ENCODE data around the gene SPG7. TPM values are rescaled to one million over a fixed set of nuclear protein-coding genes. Genes with fewer than 3 reads are reported as not detected.
A peak's percentile ranks its signal among the peaks of the same experiment; 100 is the strongest.

The SPG7 gene
- total and polyA plus RNA-seq, 4 donors, result 34.5 to 102 (median 49.5) TPM

- DNase-seq (ENCODE audit: low spot score), result no peak
- peaks cover 10 to 33% (median 27%) of the 10 kb centered on the region in 4 donors for H3K4me1 ChIP-seq (ENCODE audit: control insufficient read depth in 4 of 4, insufficient read depth in 4 of 4, low read length in 3 of 4)
- peak overlapping the region; percentile 8 to 50 for H3K9ac ChIP-seq (ENCODE audit: low read depth in 1 of 2, low read length in 2 of 2)
- H3K9me3 ChIP-seq (ENCODE audit: control insufficient read depth in 4 of 4, low read length in 3 of 4), result no peaks in the 10 kb centered on the region
- no peak for TF ChIP-seq ATF3 (IDR thresholded peaks at IDR 0.05)
- TF ChIP-seq, protein P1, sequence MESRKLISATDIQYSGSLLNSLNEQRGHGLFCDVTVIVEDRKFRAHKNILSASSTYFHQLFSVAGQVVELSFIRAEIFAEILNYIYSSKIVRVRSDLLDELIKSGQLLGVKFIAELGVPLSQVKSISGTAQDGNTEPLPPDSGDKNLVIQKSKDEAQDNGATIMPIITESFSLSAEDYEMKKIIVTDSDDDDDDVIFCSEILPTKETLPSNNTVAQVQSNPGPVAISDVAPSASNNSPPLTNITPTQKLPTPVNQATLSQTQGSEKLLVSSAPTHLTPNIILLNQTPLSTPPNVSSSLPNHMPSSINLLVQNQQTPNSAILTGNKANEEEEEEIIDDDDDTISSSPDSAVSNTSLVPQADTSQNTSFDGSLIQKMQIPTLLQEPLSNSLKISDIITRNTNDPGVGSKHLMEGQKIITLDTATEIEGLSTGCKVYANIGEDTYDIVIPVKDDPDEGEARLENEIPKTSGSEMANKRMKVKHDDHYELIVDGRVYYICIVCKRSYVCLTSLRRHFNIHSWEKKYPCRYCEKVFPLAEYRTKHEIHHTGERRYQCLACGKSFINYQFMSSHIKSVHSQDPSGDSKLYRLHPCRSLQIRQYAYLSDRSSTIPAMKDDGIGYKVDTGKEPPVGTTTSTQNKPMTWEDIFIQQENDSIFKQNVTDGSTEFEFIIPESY (IDR thresholded peaks at IDR 0.05), result no peak
- TF ChIP-seq SP1 (IDR thresholded peaks at IDR 0.05), result no peak
- TF ChIP-seq RAD21 (IDR thresholded peaks at IDR 0.05), result no peak
- WGBS, result 15% methylated on average over 42 of the region's 42 CpGs
- H3K36me3 ChIP-seq (ENCODE audit: control insufficient read depth in 4 of 4, insufficient read depth in 3 of 4, low read depth in 1 of 4, low read length in 3 of 4), result peaks cover 5 to 14% (median 10%) of the 10 kb centered on the region in 4 donors
- no peaks in the 10 kb centered on the region for H3K27me3 ChIP-seq (ENCODE audit: control insufficient read depth in 4 of 4, insufficient read depth in 4 of 4, low read length in 3 of 4)
- peak overlapping the region; percentile 73 to 98 (median 85) for H3K4me3 ChIP-seq (ENCODE audit: low read depth in 1 of 3, low read length in 3 of 3)
- peak overlapping the region; percentile 92 to 95 for H3K27ac ChIP-seq (ENCODE audit: low read depth in 1 of 2, low read length in 2 of 2)
Observed at GRCh38 chr16:89507214-89507833, 879 bp upstream of the SPG7 start.

DNA sequence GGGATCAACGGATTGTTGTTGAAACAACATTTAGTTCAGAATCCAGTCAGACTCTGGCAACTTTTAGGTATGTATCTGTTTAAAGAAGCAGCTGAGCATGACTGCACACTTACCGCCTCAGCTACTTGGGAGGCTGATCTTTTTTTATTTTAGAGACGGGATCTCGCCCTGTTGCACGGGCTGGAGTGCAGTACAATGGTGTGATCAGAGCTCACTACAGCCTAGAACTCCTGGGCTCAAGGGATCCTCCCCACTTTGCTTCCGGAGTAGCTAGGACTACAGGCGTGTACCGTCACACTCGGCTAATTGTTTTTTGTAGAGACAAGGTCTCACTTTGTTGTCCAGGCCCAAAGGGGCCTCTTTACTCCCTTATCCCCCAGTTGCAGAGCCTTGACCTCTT is 2.3 kb downstream of the SPG7 start:
- H3K36me3 ChIP-seq (ENCODE audit: control insufficient read depth in 4 of 4, insufficient read depth in 3 of 4, low read depth in 1 of 4, low read length in 3 of 4), result peaks cover 7 to 25% (median 23%) of the 10 kb centered on the region in 4 donors
- no peak for DNase-seq (ENCODE audit: low spot score)
- peaks cover 10 to 33% (median 24%) of the 10 kb centered on the region in 4 donors for H3K4me1 ChIP-seq (ENCODE audit: control insufficient read depth in 4 of 4, insufficient read depth in 4 of 4, low read length in 3 of 4)
- no peak overlapping the region for H3K27ac ChIP-seq (ENCODE audit: low read depth in 1 of 2, low read length in 2 of 2)
- H3K9ac ChIP-seq (ENCODE audit: low read depth in 1 of 2, low read length in 2 of 2), result no peak overlapping the region
- no peaks in the 10 kb centered on the region for H3K27me3 ChIP-seq (ENCODE audit: control insufficient read depth in 4 of 4, insufficient read depth in 4 of 4, low read length in 3 of 4)
- H3K9me3 ChIP-seq (ENCODE audit: control insufficient read depth in 4 of 4, low read length in 3 of 4), result no peaks in the 10 kb centered on the region
- TF ChIP-seq HNF4A (conservative IDR thresholded peaks at IDR 0.05), result no peak
- TF ChIP-seq, protein P2, sequence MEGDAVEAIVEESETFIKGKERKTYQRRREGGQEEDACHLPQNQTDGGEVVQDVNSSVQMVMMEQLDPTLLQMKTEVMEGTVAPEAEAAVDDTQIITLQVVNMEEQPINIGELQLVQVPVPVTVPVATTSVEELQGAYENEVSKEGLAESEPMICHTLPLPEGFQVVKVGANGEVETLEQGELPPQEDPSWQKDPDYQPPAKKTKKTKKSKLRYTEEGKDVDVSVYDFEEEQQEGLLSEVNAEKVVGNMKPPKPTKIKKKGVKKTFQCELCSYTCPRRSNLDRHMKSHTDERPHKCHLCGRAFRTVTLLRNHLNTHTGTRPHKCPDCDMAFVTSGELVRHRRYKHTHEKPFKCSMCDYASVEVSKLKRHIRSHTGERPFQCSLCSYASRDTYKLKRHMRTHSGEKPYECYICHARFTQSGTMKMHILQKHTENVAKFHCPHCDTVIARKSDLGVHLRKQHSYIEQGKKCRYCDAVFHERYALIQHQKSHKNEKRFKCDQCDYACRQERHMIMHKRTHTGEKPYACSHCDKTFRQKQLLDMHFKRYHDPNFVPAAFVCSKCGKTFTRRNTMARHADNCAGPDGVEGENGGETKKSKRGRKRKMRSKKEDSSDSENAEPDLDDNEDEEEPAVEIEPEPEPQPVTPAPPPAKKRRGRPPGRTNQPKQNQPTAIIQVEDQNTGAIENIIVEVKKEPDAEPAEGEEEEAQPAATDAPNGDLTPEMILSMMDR (IDR thresholded peaks at IDR 0.05; ENCODE audit: low read depth, low read length, missing input control), result no peak
- 94% methylated on average over 9 of the region's 9 CpGs for WGBS
- no peak overlapping the region for H3K4me3 ChIP-seq (ENCODE audit: low read depth in 1 of 3, low read length in 3 of 3)

GRCh38 chr16:89511374-89511773 is 3.2 kb downstream of the SPG7 start:
- TF ChIP-seq HNF4A (conservative IDR thresholded peaks at IDR 0.05), result no peak
- TF ChIP-seq RAD21 (IDR thresholded peaks at IDR 0.05), result no peak
- no peak for TF ChIP-seq FOXA2 (IDR thresholded peaks at IDR 0.05)
- TF ChIP-seq, protein P1 (IDR thresholded peaks at IDR 0.05), result no peak
- TF ChIP-seq GABPA (IDR thresholded peaks at IDR 0.05 in 1 of 2, conservative IDR thresholded peaks at IDR 0.05 in 1 of 2), result no peak
- TF ChIP-seq HNF4G (IDR thresholded peaks at IDR 0.05), result no peak
- no peak for TF ChIP-seq FOXA1 (IDR thresholded peaks at IDR 0.05)
- TF ChIP-seq ATF3 (IDR thresholded peaks at IDR 0.05), result no peak
- TF ChIP-seq SP1 (IDR thresholded peaks at IDR 0.05), result no peak
- TF ChIP-seq YY1 (IDR thresholded peaks at IDR 0.05), result no peak
- TF ChIP-seq MAX (IDR thresholded peaks at IDR 0.05), result no peak
- Histone ChIP-seq H3K4me3 (ENCODE audit: low read depth in 1 of 3, low read length in 3 of 3) (no peak overlapping the region), H3K9ac (ENCODE audit: low read depth in 1 of 2, low read length in 2 of 2) (no peak overlapping the region), H3K36me3 (ENCODE audit: control insufficient read depth in 4 of 4, insufficient read depth in 3 of 4, low read depth in 1 of 4, low read length in 3 of 4) (peaks cover 7 to 30% (median 26%) of the 10 kb centered on the region in 4 donors), H3K27ac (ENCODE audit: low read depth in 1 of 2, low read length in 2 of 2) (no peak overlapping the region), H3K9me3 (ENCODE audit: control insufficient read depth in 4 of 4, low read length in 3 of 4) (no peaks in the 10 kb centered on the region), H3K4me1 (ENCODE audit: control insufficient read depth in 4 of 4, insufficient read depth in 4 of 4, low read length in 3 of 4) (peaks cover 6 to 25% (median 16%) of the 10 kb centered on the region in 4 donors), H3K27me3 (ENCODE audit: control insufficient read depth in 4 of 4, insufficient read depth in 4 of 4, low read length in 3 of 4) (no peaks in the 10 kb centered on the region)
- WGBS, result 82% methylated on average over 8 of the region's 8 CpGs
- DNase-seq (ENCODE audit: low spot score), result no peak
